PC-9 (cell line): Measurements from ENCODE around the gene NFATC1.

Experiments used
- EZH2 ChIP-seq: fragments of 200-600 bp; sonication (generic); IDR thresholded peaks from 2 replicates; pipeline ENCODE4 v1.8.0; 2017; ENCODE audit warnings: antibody characterized with exemption, low read depth
- TF ChIP-seq, protein P1 (sequence below): fragments of 200-600 bp; sonication (generic); conservative IDR thresholded peaks from 2 replicates; pipeline ENCODE4 v1.6.1; 2017; ENCODE audit warnings: mixed run types, antibody characterized with exemption, mild to moderate bottlenecking, moderate library complexity

DNA sequence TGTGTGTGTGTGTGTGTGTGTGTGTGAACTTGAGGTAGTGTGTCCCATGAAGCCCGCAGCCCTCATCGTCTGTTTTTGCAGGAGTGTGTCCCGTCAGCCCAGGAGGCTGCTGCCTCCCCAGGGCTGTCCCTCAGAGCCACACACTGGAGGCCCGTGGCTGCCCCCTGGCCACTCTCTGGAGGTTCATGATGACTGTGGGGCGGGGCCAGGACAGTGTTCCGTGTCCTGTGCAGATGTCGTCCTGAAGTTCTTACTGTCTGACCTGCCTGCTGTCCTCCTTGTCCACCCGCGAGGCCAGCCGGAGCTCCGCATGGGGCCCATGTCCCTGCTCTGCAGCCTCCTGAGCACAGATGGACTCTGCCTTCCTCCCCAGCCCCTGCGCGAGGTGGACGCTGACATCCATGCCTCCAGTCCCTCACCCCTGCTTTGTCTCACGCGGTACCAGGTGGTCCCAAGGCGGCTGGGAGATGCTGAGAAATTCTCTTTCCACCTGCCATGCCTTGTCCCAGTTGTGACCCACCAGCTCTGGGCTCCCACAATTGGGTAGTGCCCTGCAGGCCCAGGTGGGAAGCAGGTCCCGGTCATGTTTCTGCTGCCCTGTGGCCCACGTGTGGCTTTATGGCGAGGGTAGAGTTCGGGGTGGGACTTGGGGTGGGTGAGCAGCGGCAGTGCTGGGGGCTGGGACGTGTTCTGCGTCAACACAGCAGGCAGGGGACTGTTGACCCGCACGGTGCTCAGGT lies 92.8 kb downstream of the NFATC1 start:
- TF ChIP-seq, protein P1, sequence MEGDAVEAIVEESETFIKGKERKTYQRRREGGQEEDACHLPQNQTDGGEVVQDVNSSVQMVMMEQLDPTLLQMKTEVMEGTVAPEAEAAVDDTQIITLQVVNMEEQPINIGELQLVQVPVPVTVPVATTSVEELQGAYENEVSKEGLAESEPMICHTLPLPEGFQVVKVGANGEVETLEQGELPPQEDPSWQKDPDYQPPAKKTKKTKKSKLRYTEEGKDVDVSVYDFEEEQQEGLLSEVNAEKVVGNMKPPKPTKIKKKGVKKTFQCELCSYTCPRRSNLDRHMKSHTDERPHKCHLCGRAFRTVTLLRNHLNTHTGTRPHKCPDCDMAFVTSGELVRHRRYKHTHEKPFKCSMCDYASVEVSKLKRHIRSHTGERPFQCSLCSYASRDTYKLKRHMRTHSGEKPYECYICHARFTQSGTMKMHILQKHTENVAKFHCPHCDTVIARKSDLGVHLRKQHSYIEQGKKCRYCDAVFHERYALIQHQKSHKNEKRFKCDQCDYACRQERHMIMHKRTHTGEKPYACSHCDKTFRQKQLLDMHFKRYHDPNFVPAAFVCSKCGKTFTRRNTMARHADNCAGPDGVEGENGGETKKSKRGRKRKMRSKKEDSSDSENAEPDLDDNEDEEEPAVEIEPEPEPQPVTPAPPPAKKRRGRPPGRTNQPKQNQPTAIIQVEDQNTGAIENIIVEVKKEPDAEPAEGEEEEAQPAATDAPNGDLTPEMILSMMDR, result no peak
- no peak for TF ChIP-seq EZH2
